NCI-H1417 treated with DMSO at 0.1 percent for 48 hours (cell line): Measurements from ENCODE around the gene S100A14.
"Not testable (repeated sequence)": the region's sequence is repeated elsewhere in the genome, so short reads cannot be mapped to it uniquely, and the experiment has no call there.

Source experiments
- DNase-seq: peaks from one replicate; lab custom pipeline; 2025; lab: John Stamatoyannopoulos, UW

S100A14 gene

GRCh38 chr1:153586347-153586746, 29.8 kb downstream of the S100A14 start:
- no peak for DNase-seq

GRCh38 chr1:153585006-153585405, 31.1 kb downstream of the S100A14 start:
- no peak for DNase-seq

- no peak for DNase-seq
Measured at GRCh38 chr1:153583976-153584375, 32.1 kb downstream of the S100A14 start.

- DNase-seq, result not testable (repeated sequence)
Measured at GRCh38 chr1:153583514-153583913, 32.6 kb downstream of the S100A14 start.

DNA sequence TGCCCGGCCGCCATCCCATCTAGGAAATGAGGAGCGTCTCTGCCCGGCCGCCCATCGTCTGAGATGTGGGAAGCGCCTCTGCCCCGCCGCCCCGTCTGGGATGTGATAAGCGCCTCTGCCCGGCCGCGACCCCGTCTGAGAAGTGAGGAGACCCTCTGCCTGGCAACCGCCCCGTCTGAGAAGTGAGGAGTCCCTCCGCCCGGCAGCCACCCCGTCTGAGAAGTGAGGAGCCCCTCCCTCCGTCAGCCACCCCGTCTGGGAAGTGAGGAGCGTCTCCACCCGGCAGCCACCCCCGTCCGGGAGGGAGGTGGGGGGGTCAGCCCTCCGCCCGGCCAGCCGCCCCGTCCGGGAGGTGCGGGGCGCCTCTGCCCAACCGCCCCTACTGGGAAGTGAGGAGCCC, 33.3 kb downstream of the S100A14 start:
- DNase-seq, result not testable (repeated sequence)

GRCh38 chr1:153578936-153579335, 37.2 kb downstream of the S100A14 start:
- DNase-seq, result no peak

GRCh38 chr1:153578490-153578889, 37.6 kb downstream of the S100A14 start:
- DNase-seq, result no peak

GRCh38 chr1:153577624-153578051, 38.5 kb downstream of the S100A14 start:
- no peak for DNase-seq

GRCh38 chr1:153577138-153577537, 39.0 kb downstream of the S100A14 start:
- DNase-seq, result no peak

DNA sequence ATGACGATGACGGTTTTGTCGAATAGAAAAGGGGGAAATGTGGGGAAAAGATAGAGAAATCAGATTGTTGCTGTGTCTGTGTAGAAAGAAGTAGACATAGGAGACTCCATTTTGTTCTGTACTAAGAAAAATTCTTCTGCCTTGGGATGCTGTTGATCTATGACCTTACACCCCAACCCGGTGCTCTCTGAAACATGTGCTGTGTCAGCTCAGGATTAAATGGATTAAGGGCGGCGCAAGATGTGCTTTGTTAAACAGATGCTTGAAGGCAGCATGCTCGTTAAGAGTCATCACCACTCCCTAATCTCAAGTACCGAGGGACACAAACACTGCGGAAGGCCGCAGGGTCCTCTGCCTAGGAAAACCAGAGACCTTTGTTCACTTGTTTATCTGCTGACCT, 40.6 kb downstream of the S100A14 start:
- not testable (repeated sequence) for DNase-seq

DNA sequence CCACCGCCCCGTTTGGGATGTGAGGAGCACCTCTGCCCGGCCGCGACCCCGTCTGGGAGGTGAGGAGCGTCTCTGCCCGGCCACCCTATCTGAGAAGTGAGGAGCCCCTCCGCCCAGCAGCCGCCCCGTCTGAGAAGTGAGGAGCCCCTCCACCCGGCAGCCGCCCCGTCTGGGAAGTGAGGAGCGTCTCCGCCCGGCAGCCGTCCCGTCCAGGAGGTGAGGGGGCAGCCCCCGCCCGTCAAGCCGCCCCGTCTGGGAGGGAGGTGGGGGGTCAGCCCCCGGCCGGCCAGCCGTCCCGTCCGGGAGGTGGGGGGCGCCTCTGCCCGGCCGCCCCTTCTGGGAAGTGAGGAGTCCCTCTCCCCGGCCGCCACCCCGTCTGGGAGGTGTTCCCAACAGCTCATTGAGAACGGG, 41.0 kb downstream of the S100A14 start:
- not testable (repeated sequence) for DNase-seq

GRCh38 chr1:153573351-153573750, 42.8 kb downstream of the S100A14 start:
- DNase-seq, result no peak

DNA sequence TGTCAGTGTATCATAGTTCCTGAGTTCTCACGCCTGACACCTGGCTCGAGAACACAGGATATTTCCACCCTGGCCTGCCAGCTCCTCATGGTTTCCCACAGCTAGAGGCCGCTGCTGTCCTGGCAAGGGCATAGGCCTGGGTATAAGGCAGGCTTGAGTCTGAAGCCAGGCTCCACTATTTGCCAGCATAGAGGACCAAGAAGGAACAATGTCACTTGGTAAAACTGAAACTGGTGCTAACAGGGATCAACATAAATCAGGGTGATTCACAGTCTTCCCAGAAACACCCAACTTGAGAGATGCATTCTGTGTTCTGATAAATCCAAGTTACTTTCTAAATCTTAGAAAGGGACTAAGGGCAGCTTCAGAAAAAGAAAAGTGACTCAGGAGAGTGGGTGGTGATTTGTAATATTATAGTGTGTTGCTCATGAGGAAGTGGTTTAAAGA, 43.5 kb downstream of the S100A14 start:
- no peak for DNase-seq

- no peak for DNase-seq
Measured at GRCh38 chr1:153571706-153572105, 44.4 kb downstream of the S100A14 start.

- DNase-seq, result no peak
Measured at GRCh38 chr1:153570874-153571273, 45.3 kb downstream of the S100A14 start.

DNA sequence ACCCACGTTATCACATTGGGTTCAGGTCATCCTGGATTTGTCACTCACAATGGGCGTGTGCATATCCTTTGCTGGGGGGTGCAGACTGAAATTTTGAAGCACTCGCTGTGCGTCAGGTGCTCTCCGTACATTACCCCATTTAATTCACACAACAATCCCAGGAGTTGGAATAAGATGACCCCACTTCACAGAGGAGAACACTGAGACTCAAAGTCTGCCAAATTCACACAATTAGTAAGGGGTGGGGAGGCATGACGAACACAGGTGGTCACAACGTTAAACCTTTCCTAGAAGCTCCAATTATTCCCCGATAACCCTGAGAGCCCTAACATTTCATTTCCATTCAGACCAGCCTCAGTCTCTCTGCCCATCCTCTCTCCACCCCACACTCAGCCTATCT, 46.7 kb downstream of the S100A14 start:
- no peak for DNase-seq

DNA sequence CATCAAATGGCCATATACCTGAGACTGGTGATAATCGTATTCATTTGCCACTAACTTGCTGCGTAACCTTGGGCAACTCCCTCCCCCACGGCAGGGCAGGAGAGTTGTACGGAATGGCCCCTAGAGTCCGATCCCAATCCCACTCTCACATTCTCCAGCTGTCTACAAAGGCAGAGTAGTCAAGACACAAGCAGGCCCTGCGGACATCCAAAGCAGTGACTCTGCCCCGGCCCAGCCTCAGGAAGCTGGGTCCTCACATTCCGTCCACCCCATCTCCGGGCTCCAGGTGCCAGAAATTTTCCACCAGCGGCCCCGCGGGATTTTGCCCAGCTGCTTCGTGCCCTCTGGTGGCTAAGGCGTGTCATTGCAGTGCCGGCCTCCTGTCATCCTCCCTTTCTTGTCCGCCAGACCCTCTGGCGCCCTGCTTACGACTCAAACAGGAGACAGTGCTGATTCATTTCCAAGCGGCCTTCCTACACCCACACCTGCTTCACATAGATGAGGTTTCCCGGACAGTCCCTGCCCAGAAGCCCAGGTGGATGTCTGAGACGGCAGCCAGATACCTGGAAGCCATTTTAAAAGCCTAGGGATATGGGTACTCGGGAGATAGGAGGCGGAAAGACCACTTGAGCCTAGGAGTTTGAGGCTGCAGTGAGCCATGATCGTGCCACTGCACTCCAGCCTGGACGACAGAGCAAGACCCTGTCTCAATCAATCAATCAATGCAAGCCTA, 47.6 kb downstream of the S100A14 start:
- DNase-seq, result peak; percentile 41

DNA sequence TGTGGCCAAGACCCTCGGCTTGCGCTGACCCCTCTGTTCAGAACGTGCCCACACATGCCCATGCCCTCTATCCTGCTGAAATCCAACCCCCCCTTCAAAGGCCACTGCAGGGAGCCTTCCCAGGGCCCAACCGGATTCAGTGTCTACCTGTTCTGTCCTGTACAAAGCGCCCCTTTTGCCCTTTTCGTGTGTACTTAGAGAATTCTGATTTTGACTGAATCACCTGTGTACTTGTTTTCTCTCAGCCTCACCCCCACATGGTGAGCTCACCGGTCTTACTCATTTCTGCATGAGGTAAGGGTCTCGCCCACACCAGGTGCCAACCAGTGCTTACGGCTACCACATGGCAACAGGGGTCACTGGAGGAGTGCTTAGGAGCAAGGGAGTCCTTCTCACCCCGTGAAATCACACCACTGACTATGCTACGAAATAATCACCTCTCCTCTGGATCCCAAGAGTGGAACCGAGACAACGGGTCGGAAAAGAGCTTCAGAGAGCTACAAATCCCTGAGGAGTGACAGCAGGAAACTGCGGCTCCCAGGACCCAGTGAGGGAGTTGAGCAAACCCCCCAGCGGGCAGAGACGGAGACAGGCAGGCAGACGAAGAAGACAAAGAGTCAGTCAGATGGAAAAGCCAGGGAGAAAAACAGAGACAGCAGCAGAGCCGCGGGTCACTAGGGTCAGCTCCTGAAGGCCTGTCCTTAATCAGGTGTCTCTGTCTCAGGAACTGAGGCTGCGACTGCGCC, 48.3 kb downstream of the S100A14 start:
- DNase-seq, result no peak

- DNase-seq, result no peak
Measured at GRCh38 chr1:153566414-153567371, 49.4 kb downstream of the S100A14 start.

- no peak for DNase-seq
Measured at GRCh38 chr1:153565529-153566374, 50.4 kb downstream of the S100A14 start, which contains the start of gene S100A2. Gene S100A2, minus strand, starts transcription at chr1:153565844. Its CDS starts 1,967 bp downstream, at chr1:153563877.
